Ishikawa (cell line): ENCODE results near the gene FBXW5.

Experiments
- CEBPB ChIP-seq: IDR thresholded peaks from 2 replicates; pipeline ENCODE4 v1.6.1; 2012
- CREB1 ChIP-seq: IDR thresholded peaks from 2 replicates; pipeline ENCODE4 v1.6.1; 2012; ENCODE audit warnings: low read depth
- EGR1 ChIP-seq: IDR thresholded peaks from 2 replicates; pipeline ENCODE4 v1.6.1; 2012
- EP300 ChIP-seq: IDR thresholded peaks from 2 replicates; pipeline ENCODE4 v1.6.1; 2012; ENCODE audit warnings: borderline replicate concordance
- FOXM1 ChIP-seq: IDR thresholded peaks from 2 replicates; pipeline ENCODE4 v1.6.1; 2012; ENCODE audit warnings: low read depth, borderline replicate concordance
- NFIC ChIP-seq: IDR thresholded peaks from 2 replicates; pipeline ENCODE4 v1.6.1; 2012
- RAD21 ChIP-seq: IDR thresholded peaks from 2 replicates; pipeline ENCODE4 v1.6.1; 2012; ENCODE audit warnings: low read depth
- TAF1 ChIP-seq: IDR thresholded peaks from 2 replicates; pipeline ENCODE4 v1.6.1; 2012; ENCODE audit warnings: low read depth, mild to moderate bottlenecking
- TCF12 ChIP-seq: IDR thresholded peaks from 2 replicates; pipeline ENCODE4 v1.6.1; 2012; ENCODE audit warnings: low read depth
- TEAD4 ChIP-seq: IDR thresholded peaks from 2 replicates; pipeline ENCODE4 v1.6.1; 2012
- YY1 ChIP-seq: IDR thresholded peaks from 2 replicates; pipeline ENCODE4 v1.6.1; 2012; ENCODE audit warnings: low read depth
- ZBTB7A ChIP-seq: IDR thresholded peaks from 2 replicates; pipeline ENCODE4 v1.6.1; 2012; ENCODE audit warnings: low read depth
- TF ChIP-seq, protein P1 (sequence below): IDR thresholded peaks from 2 replicates; pipeline ENCODE4 v1.6.1; 2012; ENCODE audit warnings: low read depth, mild to moderate bottlenecking
- TF ChIP-seq, protein P2 (sequence below): IDR thresholded peaks from 2 replicates; pipeline ENCODE4 v1.6.1; 2012
- TF ChIP-seq, protein P3 (sequence below): IDR thresholded peaks from 2 replicates; pipeline ENCODE4 v1.6.1; 2012

The FBXW5 gene

DNA sequence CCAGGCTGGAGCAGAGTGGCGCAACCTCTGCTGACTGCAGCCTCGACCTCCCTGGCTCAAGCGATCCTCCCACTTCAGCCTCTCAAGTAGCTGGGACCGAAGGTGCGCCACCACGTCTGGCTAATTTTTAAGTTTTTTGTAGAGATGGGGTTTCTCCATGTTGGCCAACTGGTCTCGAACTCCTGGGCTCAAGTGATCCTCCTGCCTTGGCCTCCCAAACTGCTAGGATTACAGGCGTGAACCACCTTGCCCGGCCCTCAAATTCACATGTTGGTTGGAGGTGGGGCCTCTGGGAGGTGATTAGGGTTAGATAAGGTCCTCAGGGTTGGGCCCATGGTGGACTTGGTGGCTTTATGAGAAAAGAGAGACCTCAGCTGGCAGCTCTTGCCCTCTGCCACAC is 17.6 kb upstream of the FBXW5 start:
- TF ChIP-seq YY1, result no peak
- TF ChIP-seq, protein P1, sequence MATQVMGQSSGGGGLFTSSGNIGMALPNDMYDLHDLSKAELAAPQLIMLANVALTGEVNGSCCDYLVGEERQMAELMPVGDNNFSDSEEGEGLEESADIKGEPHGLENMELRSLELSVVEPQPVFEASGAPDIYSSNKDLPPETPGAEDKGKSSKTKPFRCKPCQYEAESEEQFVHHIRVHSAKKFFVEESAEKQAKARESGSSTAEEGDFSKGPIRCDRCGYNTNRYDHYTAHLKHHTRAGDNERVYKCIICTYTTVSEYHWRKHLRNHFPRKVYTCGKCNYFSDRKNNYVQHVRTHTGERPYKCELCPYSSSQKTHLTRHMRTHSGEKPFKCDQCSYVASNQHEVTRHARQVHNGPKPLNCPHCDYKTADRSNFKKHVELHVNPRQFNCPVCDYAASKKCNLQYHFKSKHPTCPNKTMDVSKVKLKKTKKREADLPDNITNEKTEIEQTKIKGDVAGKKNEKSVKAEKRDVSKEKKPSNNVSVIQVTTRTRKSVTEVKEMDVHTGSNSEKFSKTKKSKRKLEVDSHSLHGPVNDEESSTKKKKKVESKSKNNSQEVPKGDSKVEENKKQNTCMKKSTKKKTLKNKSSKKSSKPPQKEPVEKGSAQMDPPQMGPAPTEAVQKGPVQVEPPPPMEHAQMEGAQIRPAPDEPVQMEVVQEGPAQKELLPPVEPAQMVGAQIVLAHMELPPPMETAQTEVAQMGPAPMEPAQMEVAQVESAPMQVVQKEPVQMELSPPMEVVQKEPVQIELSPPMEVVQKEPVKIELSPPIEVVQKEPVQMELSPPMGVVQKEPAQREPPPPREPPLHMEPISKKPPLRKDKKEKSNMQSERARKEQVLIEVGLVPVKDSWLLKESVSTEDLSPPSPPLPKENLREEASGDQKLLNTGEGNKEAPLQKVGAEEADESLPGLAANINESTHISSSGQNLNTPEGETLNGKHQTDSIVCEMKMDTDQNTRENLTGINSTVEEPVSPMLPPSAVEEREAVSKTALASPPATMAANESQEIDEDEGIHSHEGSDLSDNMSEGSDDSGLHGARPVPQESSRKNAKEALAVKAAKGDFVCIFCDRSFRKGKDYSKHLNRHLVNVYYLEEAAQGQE, result no peak
- no peak for TF ChIP-seq NFIC
- TF ChIP-seq TAF1, result no peak
- TF ChIP-seq CREB1, result no peak
- no peak for TF ChIP-seq CEBPB
- TF ChIP-seq TCF12, result no peak
- TF ChIP-seq, protein P2, sequence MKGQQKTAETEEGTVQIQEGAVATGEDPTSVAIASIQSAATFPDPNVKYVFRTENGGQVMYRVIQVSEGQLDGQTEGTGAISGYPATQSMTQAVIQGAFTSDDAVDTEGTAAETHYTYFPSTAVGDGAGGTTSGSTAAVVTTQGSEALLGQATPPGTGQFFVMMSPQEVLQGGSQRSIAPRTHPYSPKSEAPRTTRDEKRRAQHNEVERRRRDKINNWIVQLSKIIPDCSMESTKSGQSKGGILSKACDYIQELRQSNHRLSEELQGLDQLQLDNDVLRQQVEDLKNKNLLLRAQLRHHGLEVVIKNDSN, result no peak
- no peak for TF ChIP-seq RAD21
- TF ChIP-seq FOXM1, result no peak
- no peak for TF ChIP-seq TEAD4
- TF ChIP-seq EP300, result no peak
- TF ChIP-seq EGR1, result no peak
- TF ChIP-seq ZBTB7A, result no peak

DNA sequence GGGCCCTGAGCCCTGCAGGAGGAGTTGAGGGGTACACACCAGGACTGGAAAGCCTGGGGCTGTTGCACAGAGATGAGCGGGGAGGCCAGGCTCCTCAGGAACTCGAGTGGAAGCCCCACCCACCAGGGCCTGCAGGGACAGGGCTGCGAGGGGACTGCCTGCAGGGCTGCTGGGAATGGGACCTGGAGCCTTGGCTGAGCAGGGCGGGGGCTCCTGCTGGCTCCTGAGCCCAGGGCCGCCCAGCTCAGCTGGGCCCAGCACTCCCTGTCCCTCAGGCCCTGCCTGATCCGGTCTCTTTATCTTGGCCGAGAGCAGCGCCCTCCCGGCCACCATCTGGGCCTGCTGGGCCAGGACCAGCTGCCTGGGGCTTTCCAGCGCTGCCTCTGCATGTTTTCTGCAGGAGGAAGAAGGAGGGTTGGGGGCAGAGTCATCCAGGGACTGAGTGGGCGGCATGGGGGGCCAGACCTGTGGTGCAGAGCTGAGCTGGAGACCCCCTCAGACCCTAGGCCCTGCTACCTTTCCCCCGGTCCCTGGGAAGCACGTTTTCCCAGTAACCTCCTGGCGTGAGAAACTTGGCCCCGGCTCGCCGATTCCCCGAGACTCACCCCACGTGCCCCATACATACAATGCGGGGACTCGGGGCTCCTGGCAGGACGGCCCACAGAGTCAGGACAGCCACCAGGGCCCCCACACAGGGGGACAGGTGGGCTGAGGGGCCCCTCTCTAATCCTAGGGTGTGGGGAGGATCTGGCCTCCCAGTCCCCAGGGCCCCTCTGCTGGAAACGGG is 16.9 kb upstream of the FBXW5 start:
- TF ChIP-seq, protein P3, sequence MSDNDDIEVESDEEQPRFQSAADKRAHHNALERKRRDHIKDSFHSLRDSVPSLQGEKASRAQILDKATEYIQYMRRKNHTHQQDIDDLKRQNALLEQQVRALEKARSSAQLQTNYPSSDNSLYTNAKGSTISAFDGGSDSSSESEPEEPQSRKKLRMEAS, result no peak
- TF ChIP-seq FOXM1 (no peak), NFIC (no peak), ZBTB7A (no peak), EGR1 (no peak), TEAD4 (no peak), TCF12 (no peak), CEBPB (no peak), CREB1 (no peak), TAF1 (no peak), YY1 (no peak), RAD21 (no peak), EP300 (no peak)
- TF ChIP-seq, protein P1, result no peak
- TF ChIP-seq, protein P2, result no peak

DNA sequence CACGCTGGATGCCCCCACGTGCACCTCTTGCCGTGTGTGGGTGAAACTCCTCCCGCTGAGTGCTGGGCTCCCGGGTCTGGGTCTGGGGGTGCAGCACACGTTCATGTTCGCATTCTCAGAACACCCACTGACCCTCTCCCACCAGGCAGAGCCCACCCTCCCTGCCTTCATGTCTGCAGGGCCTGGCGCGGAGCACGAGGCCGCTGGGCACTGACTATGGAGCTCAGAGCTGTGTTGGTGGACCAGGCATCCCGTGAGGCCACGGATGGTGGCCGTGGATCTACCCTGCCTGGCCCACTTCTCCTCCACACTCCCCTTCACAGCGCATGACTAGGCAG is 16.4 kb upstream of the FBXW5 start:
- TF ChIP-seq ZBTB7A (no peak), TEAD4 (no peak), NFIC (no peak), CEBPB (no peak), YY1 (no peak), EP300 (no peak), RAD21 (no peak)
- TF ChIP-seq, protein P2, result no peak
- TF ChIP-seq, protein P1, result no peak
- TF ChIP-seq, protein P3, result no peak

DNA sequence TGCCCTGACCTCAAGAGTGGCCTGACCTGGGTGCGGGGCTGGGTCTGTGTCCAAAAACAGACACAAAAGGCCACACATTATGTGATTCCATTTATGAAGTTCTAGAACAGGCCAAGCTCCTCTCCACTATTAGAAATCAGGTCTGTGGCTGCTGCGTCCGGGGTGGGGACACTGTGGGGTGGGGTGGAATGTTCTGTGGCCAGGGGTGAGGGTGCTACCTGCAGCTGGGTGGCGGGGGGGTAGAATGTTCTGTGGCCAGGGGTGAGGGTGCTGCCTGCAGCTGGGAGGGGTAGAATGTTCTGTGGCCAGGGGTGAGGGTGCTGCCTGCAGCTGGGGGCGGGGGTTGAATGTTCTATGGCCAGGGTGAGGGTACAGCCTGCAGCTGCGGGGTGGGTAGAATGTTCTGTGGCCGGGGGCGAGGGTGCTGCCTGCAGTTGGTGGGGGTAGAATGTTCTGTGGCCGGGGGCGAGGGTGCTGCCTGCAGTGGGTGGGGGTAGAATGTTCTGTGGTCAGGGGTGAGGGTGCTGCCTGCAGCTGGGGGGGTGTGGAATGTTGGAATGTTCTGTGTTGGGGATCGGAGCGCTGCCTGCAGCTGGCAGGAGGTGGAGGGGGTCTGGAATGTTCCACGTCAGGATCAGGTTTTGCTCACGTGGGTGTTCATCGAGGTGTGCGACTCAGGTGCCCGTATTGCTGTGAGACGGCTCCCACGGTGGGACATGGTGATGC is 15.8 kb upstream of the FBXW5 start:
- TF ChIP-seq RAD21, result no peak
